KMS-11 (cell line): ENCODE data around the gene ADAMTSL4.
"Not testable (repeated sequence)": the region's sequence is repeated elsewhere in the genome, so short reads cannot be mapped to it uniquely, and the experiment has no call there.

Experiments
- H2AFZ ChIP-seq: fragments of 200-600 bp; sonication (generic); 2 replicates; pipeline ENCODE4 v1.6.1; 2016; ENCODE audit warnings: antibody characterized with exemption, mixed run types, low read depth
- H3K27ac ChIP-seq: fragments of 200-600 bp; sonication (generic); 2 replicates; pipeline ENCODE4 v1.6.1; 2016; ENCODE audit warnings: mild to moderate bottlenecking, mixed run types
- H3K27me3 ChIP-seq: fragments of 200-600 bp; sonication (generic); 2 replicates; pipeline ENCODE4 v1.6.1; 2017; ENCODE audit warnings: mild to moderate bottlenecking, low read depth, mixed run types, moderate library complexity; ENCODE audit not compliant: insufficient read depth
- H3K36me3 ChIP-seq: fragments of 200-600 bp; sonication (generic); 2 replicates; pipeline ENCODE4 v1.6.1; 2017; ENCODE audit warnings: mild to moderate bottlenecking, mixed run types; ENCODE audit not compliant: insufficient read depth
- H3K4me1 ChIP-seq: fragments of 200-600 bp; sonication (generic); 2 replicates; pipeline ENCODE4 v1.6.1; 2016; ENCODE audit warnings: mild to moderate bottlenecking, low read depth, mixed run types; ENCODE audit not compliant: poor library complexity, severe bottlenecking
- H3K4me2 ChIP-seq: fragments of 200-600 bp; sonication (generic); 2 replicates; pipeline ENCODE4 v1.7.0; 2016; ENCODE audit warnings: mild to moderate bottlenecking, mixed run types
- H3K4me3 ChIP-seq: fragments of 200-600 bp; sonication (generic); IDR thresholded peaks from 2 replicates; pipeline ENCODE4 v1.6.1; 2017; ENCODE audit warnings: low read depth, low read length, mixed read lengths; ENCODE audit not compliant: insufficient read depth
- H3K79me2 ChIP-seq: fragments of 200-600 bp; sonication (generic); 2 replicates; pipeline ENCODE4 v1.6.1; 2016; ENCODE audit warnings: low read depth, mixed run types; ENCODE audit not compliant: insufficient read depth
- H3K9ac ChIP-seq: fragments of 200-600 bp; sonication (generic); 2 replicates; pipeline ENCODE4 v1.6.1; 2016; ENCODE audit warnings: mild to moderate bottlenecking, mixed run types
- H4K20me1 ChIP-seq: fragments of 200-600 bp; sonication (generic); 2 replicates; pipeline ENCODE4 v1.6.1; 2016; ENCODE audit warnings: mild to moderate bottlenecking, mixed run types; ENCODE audit not compliant: insufficient read depth
- CTCF ChIP-seq: fragments of 200-600 bp; sonication (generic); conservative IDR thresholded peaks from 2 replicates; pipeline ENCODE4 v1.6.1; 2017; ENCODE audit warnings: low read depth, mild to moderate bottlenecking, antibody characterized with exemption, low read length, moderate library complexity, mixed read lengths

Gene ADAMTSL4

GRCh38 chr1:150563340-150564038 is 14.3 kb downstream of the ADAMTSL4 start:
- peaks cover 34% of the 10 kb centered on the region for H3K79me2 ChIP-seq
- peak overlapping the region; percentile 90 for H3K4me3 ChIP-seq
- no peaks in the 10 kb centered on the region for H3K27me3 ChIP-seq
- H3K27ac ChIP-seq = peak overlapping the region; percentile 77
- H4K20me1 ChIP-seq = no peaks in the 10 kb centered on the region
- H3K4me1 ChIP-seq = peaks cover 76% of the 10 kb centered on the region
- H2AFZ ChIP-seq = no peak overlapping the region; the same call in 1 of the 2 replicates
- H3K9ac ChIP-seq = peak overlapping the region; percentile 18
- peak overlapping the region; percentile 100 for H3K4me2 ChIP-seq
- TF ChIP-seq CTCF = peak; percentile 3; the same call in 1 of the 2 replicates
- no peaks in the 10 kb centered on the region for H3K36me3 ChIP-seq

GRCh38 chr1:150564051-150564991 is 15.1 kb downstream of the ADAMTSL4 start:
- H3K27me3 ChIP-seq = no peaks in the 10 kb centered on the region
- peaks cover 42% of the 10 kb centered on the region for H3K79me2 ChIP-seq
- no peak overlapping the region for H3K4me3 ChIP-seq
- H3K4me2 ChIP-seq = peak overlapping the region; percentile 100
- peak overlapping the region; percentile 18; the same call in 1 of the 2 replicates for H3K9ac ChIP-seq
- H3K36me3 ChIP-seq = no peaks in the 10 kb centered on the region
- no peaks in the 10 kb centered on the region for H4K20me1 ChIP-seq
- no peak overlapping the region; the same call in 1 of the 2 replicates for H2AFZ ChIP-seq
- peak overlapping the region; percentile 77 for H3K27ac ChIP-seq
- peaks cover 84% of the 10 kb centered on the region for H3K4me1 ChIP-seq
- TF ChIP-seq CTCF = no peak

- not testable (repeated sequence) for H2AFZ ChIP-seq, H3K4me3 ChIP-seq, H4K20me1 ChIP-seq, H3K36me3 ChIP-seq, H3K27me3 ChIP-seq
- peak overlapping the region; percentile 100 for H3K4me2 ChIP-seq
- peaks cover 86% of the 10 kb centered on the region for H3K4me1 ChIP-seq
- H3K9ac ChIP-seq = peak overlapping the region; percentile 18; the same call in 1 of the 2 replicates
- peak overlapping the region; percentile 77 for H3K27ac ChIP-seq
- peaks cover 53% of the 10 kb centered on the region for H3K79me2 ChIP-seq
Observed at GRCh38 chr1:150565240-150565991, 16.2 kb downstream of the ADAMTSL4 start.

- Histone ChIP-seq H2AFZ (peak overlapping the region; percentile 3; the same call in 1 of the 2 replicates), H3K79me2 (peaks cover 60% of the 10 kb centered on the region), H3K27me3 (no peaks in the 10 kb centered on the region), H3K9ac (peak overlapping the region; percentile 31; the same call in 1 of the 2 replicates), H3K27ac (peak overlapping the region; percentile 77), H3K36me3 (no peaks in the 10 kb centered on the region), H3K4me3 (peak overlapping the region; percentile 89), H4K20me1 (no peaks in the 10 kb centered on the region), H3K4me1 (peaks cover 94% of the 10 kb centered on the region), H3K4me2 (peak overlapping the region; percentile 100)
- no peak for TF ChIP-seq CTCF
Observed at GRCh38 chr1:150566589-150567340, 17.6 kb downstream of the ADAMTSL4 start.
